GM12878 (cell line): ENCODE measurements around the gene CDH4. TPM values are rescaled to one million over a fixed set of nuclear protein-coding genes. Genes with fewer than 3 reads are reported as not detected.

Source experiments
- ATAC-seq: fragments of 200-7000 bp; cut with Tn5 transposase; 3 replicates; pipeline ENCODE4 v1.9.1; 2020; ENCODE audit warnings: mild to moderate bottlenecking, moderate library complexity
- BruUV-seq: library from RNA; stranded (reverse); fragments of 400-500 nt; replicated peaks from 2 replicates; lab custom pipeline; 2021; lab: Mats Ljungman, UMichigan
- CTCF ChIA-PET: fragments of 300-600 bp; sonication (Branson Sonifier 250); formaldehyde crosslinking; extraction: SDS; loops from one replicate; lab custom pipeline; 2021; ENCODE audit warnings: inconsistent platforms; lab: Yijun Ruan, JAX
- POLR2A ChIA-PET: fragments of 350-600 bp; formaldehyde crosslinking; extraction: SDS; loops from one replicate; lab custom pipeline; 2021; ENCODE audit warnings: inconsistent platforms; lab: Charles Lee
- RAD21 ChIA-PET: fragments of 300-600 bp; sonication (Branson Sonifier 250); formaldehyde crosslinking; loops from one replicate; lab custom pipeline; 2023; ENCODE audit warnings: antibody characterized with exemption; ENCODE audit not compliant: unreplicated experiment; lab: Charles Lee
- SMC1A ChIA-PET: fragments of 300-600 bp; sonication (Branson Sonifier 250); formaldehyde crosslinking; loops from one replicate; lab custom pipeline; 2023; ENCODE audit not compliant: unreplicated experiment, uncharacterized antibody; lab: Charles Lee
- DNase-seq: peaks from one replicate; pipeline ENCODE4 v3.0.0-alpha.2; 2011; ENCODE audit warnings: low read depth, low spot score
- FAIRE-seq: peaks from 3 replicates; lab custom pipeline; 2011; peaks lifted over from hg19 to GRCh38; lab: Jason Lieb, UNC
- H2AFZ ChIP-seq: 2 replicates; pipeline ENCODE4 v1.6.0; 2011; ENCODE audit warnings: low read depth, low read length, control low read depth; ENCODE audit not compliant: control insufficient read depth
- H3K27ac ChIP-seq: 2 replicates; pipeline ENCODE4 v1.5.1; 2011; ENCODE audit warnings: control low read depth; ENCODE audit not compliant: control insufficient read depth, insufficient read depth
- H3K27me3 ChIP-seq, 2 experiments: replicated peaks in 1 of 2; 2 replicates each; pipeline versions ENCODE4 v1.6.0 to v1.6.1; 2011; ENCODE audit warnings: low read length in 1 of 2; ENCODE audit not compliant: control insufficient read depth in 2 of 2, insufficient read depth in 2 of 2
- H3K36me3 ChIP-seq, 2 experiments: 2 replicates each; pipeline ENCODE4 v1.5.1; 2011; ENCODE audit warnings: low read length in 1 of 2; ENCODE audit not compliant: control insufficient read depth in 2 of 2, insufficient read depth in 2 of 2
- H3K4me1 ChIP-seq: 2 replicates; pipeline ENCODE4 v1.6.1; 2011; ENCODE audit warnings: mild to moderate bottlenecking, low read length, moderate library complexity, mixed read lengths; ENCODE audit not compliant: control insufficient read depth, insufficient read depth
- H3K4me2 ChIP-seq: 2 replicates; pipeline ENCODE4 v1.6.0; 2011; ENCODE audit warnings: control low read depth; ENCODE audit not compliant: control insufficient read depth, insufficient read depth
- H3K4me3 ChIP-seq: fragments of 200-600 bp; sonication (generic); 2 replicates; pipeline ENCODE4 v1.5.1; 2016
- H3K79me2 ChIP-seq: 2 replicates; pipeline ENCODE4 v1.6.0; 2011; ENCODE audit warnings: low read length; ENCODE audit not compliant: control insufficient read depth, insufficient read depth
- H3K9ac ChIP-seq: 2 replicates; pipeline ENCODE4 v1.8.0; 2011; ENCODE audit warnings: low read length, control low read depth, mixed read lengths; ENCODE audit not compliant: control insufficient read depth, insufficient read depth
- H3K9me3 ChIP-seq: replicated peaks from 3 replicates; pipeline ENCODE4 v1.5.1; 2011; ENCODE audit warnings: mild to moderate bottlenecking, low read length; ENCODE audit not compliant: control insufficient read depth, insufficient read depth
- H4K20me1 ChIP-seq: 2 replicates; pipeline ENCODE4 v1.6.0; 2011; ENCODE audit not compliant: control insufficient read depth, insufficient read depth
- CHD4 ChIP-seq: fragments of 200-600 bp; sonication (generic); IDR thresholded peaks from 2 replicates; pipeline ENCODE4 v1.6.1; 2016; ENCODE audit warnings: mild to moderate bottlenecking
- WGBS: methylation state at CpG from one replicate; pipeline ENCODE4 v1.1.6; 2016; ENCODE audit warnings: low lambda C conversion rate; ENCODE audit not compliant: insufficient replicate concordance, insufficient coverage; ENCODE audit errors: missing lambda C conversion rate; 5-methylcytosine and 5-hydroxymethylcytosine counted together
- in situ Hi-C: fragments of 300-500 bp; cut with MboI; formaldehyde crosslinking; loops from 9 replicates; pipeline ENCODE4 v1.14.3; 2018; ENCODE audit warnings: mixed read lengths
- intact Hi-C: fragments of 100-400 bp; cut with micrococcal nuclease; formaldehyde crosslinking; loops from one replicate; pipeline ENCODE4 v1.14.2; 2022; ENCODE audit not compliant: unreplicated experiment
- polyA plus RNA-seq, 11 experiments: library from polyadenylated mRNA; depleted of rRNA in 4 of 11; unstranded in 6 of 11; stranded (reverse) in 5 of 11; fragments of >200 nt; fragmentation: Nextera tagmentation in 4 of 11; fragmentation: Illumina TruSeq in 1 of 11; extraction: Ambion mirVana in 4 of 11; extraction: Trizol in 1 of 11; gene quantifications; 1 replicate in 1 of 11; 2 replicates in 10 of 11; pipeline versions ENCODE4 v1.2.1 to v1.2.3, GENCODE V29; 2011 to 2016; ENCODE audit warnings: inconsistent platforms in 2 of 11, missing spikeins in 2 of 11, low read depth in 1 of 11
- total RNA-seq, 4 experiments: library from RNA; depleted of rRNA in 3 of 4; stranded (reverse); fragments of >200 nt in 3 of 4; fragmentation: Illumina TruSeq in 1 of 4; extraction: Trizol in 1 of 4; gene quantifications; 2 replicates each; pipeline versions ENCODE4 v1.2.1 to v1.2.3, GENCODE V29; 2013 to 2021
- TF ChIP-seq, protein P1 (sequence below): fragments of 450-650 bp; IDR thresholded peaks from 2 replicates; pipeline ENCODE4 v1.6.1; 2017; ENCODE audit warnings: mild to moderate bottlenecking, moderate library complexity

The CDH4 gene
- total and polyA plus RNA-seq, 10 of the 15 experiments (the other 5 are each of a cell fraction or from before 2014, with no cell fraction given) = not detected

DNA sequence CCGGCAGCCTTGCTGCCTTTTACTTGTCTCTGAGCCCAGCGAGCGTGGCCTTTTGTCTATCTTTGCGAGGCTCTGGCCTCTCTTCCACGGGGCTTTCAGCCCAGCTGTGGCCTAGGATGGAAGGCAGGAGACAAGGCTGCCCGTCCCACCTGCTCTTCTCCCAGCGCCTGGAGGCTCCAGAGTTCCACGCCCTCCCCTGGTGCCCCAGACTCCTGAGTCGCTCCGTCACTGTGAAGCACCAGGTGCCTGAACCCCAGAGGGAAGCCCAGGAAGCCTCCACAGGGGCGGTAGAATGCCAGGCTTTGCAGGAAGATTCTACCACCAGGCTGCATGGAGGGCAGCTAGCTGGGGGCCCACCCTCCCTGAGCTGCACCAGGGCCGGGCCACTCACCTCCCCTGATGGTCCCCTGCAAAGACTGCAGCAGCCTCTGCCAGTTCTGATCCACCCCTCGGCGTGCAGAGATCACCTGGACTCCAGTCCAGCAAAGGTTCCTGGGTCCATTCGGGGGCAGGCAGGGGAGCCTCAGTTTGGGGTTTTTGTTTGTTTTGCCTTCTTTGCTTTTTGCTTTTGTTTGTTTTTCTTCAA, 384.6 kb downstream of the CDH4 start:
- Histone ChIP-seq H3K4me2 (no peak overlapping the region), H3K36me3 (no peaks in the 10 kb centered on the region), H3K4me3 (no peak overlapping the region), H3K4me1 (no peaks in the 10 kb centered on the region), H3K79me2 (no peaks in the 10 kb centered on the region), H2AFZ (no peak overlapping the region), H3K9ac (no peak overlapping the region)
- WGBS = 36% methylated on average over 14 of the region's 15 CpGs
- SMC1A ChIA-PET = no interaction called here
- intact Hi-C loops = no loop called here
- CTCF ChIA-PET = interaction anchor here (0.6 kb wide), 1 partner anchor 748 kb away, joined by 3 read pairs; no protein-coding TSS in a partner anchor
- no peak for TF ChIP-seq CHD4
- TF ChIP-seq, protein P1, sequence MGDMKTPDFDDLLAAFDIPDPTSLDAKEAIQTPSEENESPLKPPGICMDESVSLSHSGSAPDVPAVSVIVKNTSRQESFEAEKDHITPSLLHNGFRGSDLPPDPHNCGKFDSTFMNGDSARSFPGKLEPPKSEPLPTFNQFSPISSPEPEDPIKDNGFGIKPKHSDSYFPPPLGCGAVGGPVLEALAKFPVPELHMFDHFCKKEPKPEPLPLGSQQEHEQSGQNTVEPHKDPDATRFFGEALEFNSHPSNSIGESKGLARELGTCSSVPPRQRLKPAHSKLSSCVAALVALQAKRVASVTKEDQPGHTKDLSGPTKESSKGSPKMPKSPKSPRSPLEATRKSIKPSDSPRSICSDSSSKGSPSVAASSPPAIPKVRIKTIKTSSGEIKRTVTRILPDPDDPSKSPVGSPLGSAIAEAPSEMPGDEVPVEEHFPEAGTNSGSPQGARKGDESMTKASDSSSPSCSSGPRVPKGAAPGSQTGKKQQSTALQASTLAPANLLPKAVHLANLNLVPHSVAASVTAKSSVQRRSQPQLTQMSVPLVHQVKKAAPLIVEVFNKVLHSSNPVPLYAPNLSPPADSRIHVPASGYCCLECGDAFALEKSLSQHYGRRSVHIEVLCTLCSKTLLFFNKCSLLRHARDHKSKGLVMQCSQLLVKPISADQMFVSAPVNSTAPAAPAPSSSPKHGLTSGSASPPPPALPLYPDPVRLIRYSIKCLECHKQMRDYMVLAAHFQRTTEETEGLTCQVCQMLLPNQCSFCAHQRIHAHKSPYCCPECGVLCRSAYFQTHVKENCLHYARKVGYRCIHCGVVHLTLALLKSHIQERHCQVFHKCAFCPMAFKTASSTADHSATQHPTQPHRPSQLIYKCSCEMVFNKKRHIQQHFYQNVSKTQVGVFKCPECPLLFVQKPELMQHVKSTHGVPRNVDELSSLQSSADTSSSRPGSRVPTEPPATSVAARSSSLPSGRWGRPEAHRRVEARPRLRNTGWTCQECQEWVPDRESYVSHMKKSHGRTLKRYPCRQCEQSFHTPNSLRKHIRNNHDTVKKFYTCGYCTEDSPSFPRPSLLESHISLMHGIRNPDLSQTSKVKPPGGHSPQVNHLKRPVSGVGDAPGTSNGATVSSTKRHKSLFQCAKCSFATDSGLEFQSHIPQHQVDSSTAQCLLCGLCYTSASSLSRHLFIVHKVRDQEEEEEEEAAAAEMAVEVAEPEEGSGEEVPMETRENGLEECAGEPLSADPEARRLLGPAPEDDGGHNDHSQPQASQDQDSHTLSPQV = no peak
- TF ChIP-seq, all 136 proteins: peak for 0
- H4K20me1 ChIP-seq = no peaks in the 10 kb centered on the region
- H3K27ac ChIP-seq = no peak overlapping the region
- no peak for ATAC-seq
- DNase-seq = no peak
- H3K9me3 ChIP-seq = no peaks in the 10 kb centered on the region
- FAIRE-seq = no peak
- ChIA-PET POLR2A (no interaction called here), RAD21 (no interaction called here)
- H3K27me3 ChIP-seq = no peaks in the 10 kb centered on the region
- in situ Hi-C loops = no loop called here
- BruUV-seq = no TSS peak
